Fibroblast of mammary gland (primary cell): ENCODE results near the gene PRDM16.
A peak's percentile ranks its signal among the peaks of the same experiment; 100 is the strongest.

Source experiments
- DNase-seq: peaks from one replicate; pipeline ENCODE4 v3.0.0-alpha.2; 2010; ENCODE audit warnings: low read depth
- H3K4me3 ChIP-seq: 2 replicates; pipeline ENCODE4 v1.5.1; 2011; ENCODE audit warnings: low read depth, mild to moderate bottlenecking, low read length, moderate library complexity; ENCODE audit not compliant: control insufficient read depth
- CTCF ChIP-seq: conservative IDR thresholded peaks from 2 replicates; pipeline ENCODE4 v1.5.1; 2011; ENCODE audit warnings: low read depth, low read length, inconsistent platforms; ENCODE audit not compliant: control insufficient read depth, insufficient read depth

The PRDM16 gene

DNA sequence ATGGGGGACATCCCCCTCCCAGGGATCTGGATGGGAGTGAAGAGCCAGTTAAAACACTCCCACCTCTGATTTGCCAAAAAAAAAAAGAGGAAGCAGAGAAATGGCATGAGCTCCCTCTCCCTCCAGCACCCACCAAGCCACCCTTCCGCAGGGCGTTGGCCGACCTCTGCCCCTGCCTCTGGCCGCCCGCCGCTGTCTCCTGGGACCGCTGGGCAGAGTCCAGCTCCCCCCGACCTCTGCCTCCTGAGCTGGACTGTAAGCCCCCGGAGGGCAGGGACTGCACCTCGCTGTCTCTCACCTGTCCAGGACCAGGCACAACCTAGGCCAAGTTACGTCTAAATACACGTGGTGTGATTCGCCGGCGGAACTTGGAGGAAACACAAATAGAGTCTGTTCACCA is 174.3 kb downstream of the PRDM16 start:
- DNase-seq, result no peak
- H3K4me3 ChIP-seq, result no peak overlapping the region
- no peak for TF ChIP-seq CTCF

GRCh38 chr1:3244025-3244926 is 175.3 kb downstream of the PRDM16 start:
- DNase-seq, result no peak
- no peak overlapping the region for H3K4me3 ChIP-seq
- no peak for TF ChIP-seq CTCF

GRCh38 chr1:3244927-3245315 is 175.9 kb downstream of the PRDM16 start:
- TF ChIP-seq CTCF, result no peak
- DNase-seq, result peak; percentile 8
- no peak overlapping the region for H3K4me3 ChIP-seq

GRCh38 chr1:3245344-3245743 is 176.3 kb downstream of the PRDM16 start:
- TF ChIP-seq CTCF, result no peak
- DNase-seq, result no peak
- no peak overlapping the region for H3K4me3 ChIP-seq

DNA sequence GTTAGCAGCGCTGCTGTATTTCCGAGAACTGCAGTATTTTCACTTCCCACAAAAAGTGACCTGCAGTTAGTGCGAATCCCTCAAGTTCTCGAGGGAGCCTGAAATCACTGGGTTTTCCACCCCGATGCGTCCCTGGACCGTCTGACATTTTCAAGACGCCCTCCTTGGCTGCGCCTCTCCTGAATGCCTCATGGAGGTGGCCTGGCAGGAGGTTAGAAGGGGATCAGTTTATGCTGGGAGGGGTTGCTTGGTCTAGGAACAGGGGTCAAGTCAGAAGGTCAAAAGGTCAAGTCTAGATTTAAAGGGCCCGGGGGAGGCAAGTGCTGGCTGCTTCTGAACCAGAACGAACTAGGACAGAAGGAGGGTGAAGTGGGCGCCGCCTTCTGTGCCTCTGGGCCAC is 176.8 kb downstream of the PRDM16 start:
- DNase-seq, result no peak
- H3K4me3 ChIP-seq, result no peak overlapping the region
- no peak for TF ChIP-seq CTCF

- no peak for TF ChIP-seq CTCF
- no peak for DNase-seq
Observed at GRCh38 chr1:3246251-3246650, 177.2 kb downstream of the PRDM16 start.

More at GRCh38 chr1:3246251-3246650, 177.2 kb downstream of the PRDM16 start:
- no peak overlapping the region for H3K4me3 ChIP-seq
